ENCODE data around the gene RAB36. TPM values are rescaled to one million over a fixed set of nuclear protein-coding genes. Genes with fewer than 3 reads are reported as not detected.

The RAB36 gene
- polyA plus RNA-seq, 1 experiment, result 10.1 TPM

DNA sequence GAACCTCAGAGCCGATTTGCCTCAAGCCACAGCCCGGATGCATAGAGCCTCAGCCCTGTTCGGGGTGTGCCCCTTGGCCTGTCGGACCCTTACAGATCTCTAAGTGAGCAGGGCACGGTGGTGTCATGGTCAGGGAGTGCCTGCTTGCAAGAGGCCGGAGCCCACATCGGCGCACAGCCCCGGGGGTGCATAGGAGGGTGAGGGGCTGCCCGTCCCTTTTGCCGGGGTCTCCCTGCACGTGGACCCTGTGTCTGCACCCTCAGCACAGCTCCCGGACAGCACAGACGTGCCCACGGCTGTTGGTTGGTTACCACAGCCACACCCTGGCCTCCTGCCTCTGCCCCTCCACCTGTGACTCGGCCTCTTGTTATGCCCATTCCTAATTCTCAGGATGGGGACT, 6.5 kb downstream of the RAB36 start:
- peaks cover 6% of the 10 kb centered on the region for H3K36me3 ChIP-seq (ENCODE audit: control insufficient read depth, insufficient read depth, low read length)
- DNase-seq (ENCODE audit: low read depth), result no peak
- ChIA-PET POLR2A (no interaction called here), CTCF (no interaction called here)
- TF ChIP-seq, protein P1, sequence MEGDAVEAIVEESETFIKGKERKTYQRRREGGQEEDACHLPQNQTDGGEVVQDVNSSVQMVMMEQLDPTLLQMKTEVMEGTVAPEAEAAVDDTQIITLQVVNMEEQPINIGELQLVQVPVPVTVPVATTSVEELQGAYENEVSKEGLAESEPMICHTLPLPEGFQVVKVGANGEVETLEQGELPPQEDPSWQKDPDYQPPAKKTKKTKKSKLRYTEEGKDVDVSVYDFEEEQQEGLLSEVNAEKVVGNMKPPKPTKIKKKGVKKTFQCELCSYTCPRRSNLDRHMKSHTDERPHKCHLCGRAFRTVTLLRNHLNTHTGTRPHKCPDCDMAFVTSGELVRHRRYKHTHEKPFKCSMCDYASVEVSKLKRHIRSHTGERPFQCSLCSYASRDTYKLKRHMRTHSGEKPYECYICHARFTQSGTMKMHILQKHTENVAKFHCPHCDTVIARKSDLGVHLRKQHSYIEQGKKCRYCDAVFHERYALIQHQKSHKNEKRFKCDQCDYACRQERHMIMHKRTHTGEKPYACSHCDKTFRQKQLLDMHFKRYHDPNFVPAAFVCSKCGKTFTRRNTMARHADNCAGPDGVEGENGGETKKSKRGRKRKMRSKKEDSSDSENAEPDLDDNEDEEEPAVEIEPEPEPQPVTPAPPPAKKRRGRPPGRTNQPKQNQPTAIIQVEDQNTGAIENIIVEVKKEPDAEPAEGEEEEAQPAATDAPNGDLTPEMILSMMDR (IDR thresholded peaks at IDR 0.05; ENCODE audit: insufficient read depth, low read depth, low read length), result no peak
- no peaks in the 10 kb centered on the region for H3K27me3 ChIP-seq (ENCODE audit: control insufficient read depth, insufficient read depth, low read length)
- H3K4me3 ChIP-seq (ENCODE audit: low read depth, low read length), result no peak overlapping the region

DNA sequence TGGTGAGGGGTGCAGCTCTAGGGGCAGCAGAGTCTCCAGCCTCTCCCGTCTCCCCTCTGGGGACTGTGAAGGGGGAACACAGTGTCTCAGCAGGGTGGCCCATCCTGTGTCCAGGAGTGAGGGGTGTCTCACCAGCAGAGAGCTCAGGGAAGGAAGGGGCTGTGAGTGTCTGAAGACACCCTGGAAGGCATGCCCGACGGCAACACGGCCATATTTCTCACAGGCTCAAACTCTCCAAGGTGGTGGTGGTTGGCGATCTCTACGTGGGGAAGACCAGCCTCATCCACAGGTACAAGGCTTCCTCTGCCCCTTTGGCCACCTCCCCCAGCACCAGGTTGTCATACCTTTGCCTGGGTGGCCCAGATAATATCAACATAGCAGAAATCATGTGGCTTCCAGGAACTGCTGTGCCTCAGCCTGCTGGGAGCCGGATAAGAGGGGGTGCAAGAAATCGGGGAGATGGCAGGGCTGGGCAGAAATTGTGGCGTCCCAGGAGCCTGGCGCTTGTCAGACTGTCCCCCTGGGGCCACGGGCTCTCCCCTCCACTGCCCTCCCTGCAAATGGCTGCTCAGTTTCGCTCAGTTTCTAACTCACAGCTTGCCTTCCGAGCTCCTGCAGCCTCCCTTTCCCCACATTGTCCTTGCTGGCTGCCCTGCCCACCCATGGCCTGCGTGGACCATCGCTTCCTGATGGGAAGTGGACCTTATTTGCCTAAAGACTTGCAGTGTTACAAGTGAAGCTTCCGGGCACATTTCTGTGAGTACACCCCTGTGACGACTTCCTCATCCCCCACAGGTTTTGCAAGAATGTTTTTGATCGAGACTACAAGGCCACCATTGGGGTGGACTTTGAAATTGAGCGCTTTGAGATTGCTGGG, 7.2 kb downstream of the RAB36 start:
- CTCF ChIA-PET, result interaction anchor here (1.5 to 1.8 kb wide), 2 partner anchors 11 to 130 kb away, joined by 3 to 4 read pairs; no protein-coding TSS in a partner anchor
- POLR2A ChIA-PET, result no interaction called here
- H3K27me3 ChIP-seq (ENCODE audit: control insufficient read depth, insufficient read depth, low read length), result no peaks in the 10 kb centered on the region
- TF ChIP-seq, protein P1 (IDR thresholded peaks at IDR 0.05; ENCODE audit: insufficient read depth, low read depth, low read length), result no peak
- no peak for DNase-seq (ENCODE audit: low read depth)
- H3K4me3 ChIP-seq (ENCODE audit: low read depth, low read length), result no peak overlapping the region
- peaks cover 6% of the 10 kb centered on the region for H3K36me3 ChIP-seq (ENCODE audit: control insufficient read depth, insufficient read depth, low read length)

DNA sequence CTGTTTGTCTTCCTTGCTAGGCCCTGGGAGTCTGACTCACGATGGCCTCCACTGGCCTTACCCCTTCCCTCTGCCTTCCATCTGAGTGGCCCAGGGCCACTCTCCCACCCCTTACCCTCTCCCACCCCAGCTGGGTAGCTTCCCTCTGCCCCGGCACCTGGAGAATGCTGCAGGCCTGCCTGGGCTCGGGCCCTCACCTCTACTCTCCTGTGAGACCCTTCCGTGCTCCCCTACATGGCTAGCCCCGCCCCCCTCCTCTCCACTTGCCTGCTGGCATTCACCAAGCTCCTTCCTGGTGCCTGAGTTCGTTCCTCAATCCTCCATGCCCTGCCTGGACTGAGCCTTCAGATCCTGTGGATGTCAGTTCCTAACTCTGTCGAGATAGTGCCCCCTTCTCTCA, 8.7 kb downstream of the RAB36 start:
- ChIA-PET CTCF (interaction anchor here (1.8 kb wide), 1 partner anchor 128 kb away, joined by 4 read pairs; no protein-coding TSS in a partner anchor), POLR2A (no interaction called here)
- H3K36me3 ChIP-seq (ENCODE audit: control insufficient read depth, insufficient read depth, low read length), result peaks cover 5% of the 10 kb centered on the region
- no peaks in the 10 kb centered on the region for H3K27me3 ChIP-seq (ENCODE audit: control insufficient read depth, insufficient read depth, low read length)
- TF ChIP-seq, protein P1 (IDR thresholded peaks at IDR 0.05; ENCODE audit: insufficient read depth, low read depth, low read length), result no peak
- DNase-seq (ENCODE audit: low read depth), result no peak
- H3K4me3 ChIP-seq (ENCODE audit: low read depth, low read length), result no peak overlapping the region

DNA sequence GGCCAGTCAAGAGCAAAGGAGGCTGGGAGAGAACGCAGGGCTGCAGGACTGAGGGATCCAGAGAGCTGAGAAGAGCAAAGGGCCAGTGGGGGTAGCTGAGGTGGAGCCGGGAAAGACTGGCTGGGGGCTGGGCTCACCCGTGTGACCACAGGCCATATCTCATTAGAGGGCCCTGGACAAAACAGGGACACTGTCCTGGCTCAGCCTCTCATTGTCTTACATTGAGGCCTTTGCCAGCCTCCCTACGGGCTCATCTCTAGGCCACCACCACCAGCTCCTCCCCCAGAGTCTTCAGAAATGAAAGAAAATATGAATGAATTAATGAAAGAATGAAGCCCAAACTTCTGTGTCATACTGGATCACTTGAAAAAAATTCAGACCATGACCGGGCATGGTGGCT, 9.2 kb downstream of the RAB36 start:
- no peak for DNase-seq (ENCODE audit: low read depth)
- Histone ChIP-seq H3K4me3 (ENCODE audit: low read depth, low read length) (no peak overlapping the region), H3K27me3 (ENCODE audit: control insufficient read depth, insufficient read depth, low read length) (no peaks in the 10 kb centered on the region), H3K36me3 (ENCODE audit: control insufficient read depth, insufficient read depth, low read length) (peaks cover 5% of the 10 kb centered on the region)
- CTCF ChIA-PET, result no interaction called here
- POLR2A ChIA-PET, result no interaction called here
- TF ChIP-seq, protein P1 (IDR thresholded peaks at IDR 0.05; ENCODE audit: insufficient read depth, low read depth, low read length), result no peak

DNA sequence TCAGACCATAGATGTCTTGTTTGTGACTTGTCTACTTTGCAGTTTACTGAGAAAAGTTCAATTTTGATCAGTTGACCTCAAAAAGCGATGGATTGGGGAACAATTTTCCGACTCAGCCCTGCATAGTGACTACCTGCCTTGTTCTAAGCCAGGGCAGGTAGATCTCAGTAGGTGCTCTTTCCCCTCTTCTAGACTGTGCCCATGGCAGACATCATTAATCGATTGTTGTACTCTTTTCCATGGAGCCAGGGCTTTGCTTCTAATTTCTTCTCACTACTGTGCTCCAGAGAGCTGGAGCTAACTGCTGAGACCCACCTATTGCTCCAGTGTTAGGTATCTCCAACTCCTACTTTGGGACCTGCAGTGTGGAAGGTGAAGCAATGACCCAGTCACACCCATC, 9.9 kb downstream of the RAB36 start:
- H3K4me3 ChIP-seq (ENCODE audit: low read depth, low read length), result no peak overlapping the region
- peaks cover 1% of the 10 kb centered on the region for H3K36me3 ChIP-seq (ENCODE audit: control insufficient read depth, insufficient read depth, low read length)
- ChIA-PET POLR2A (no interaction called here), CTCF (no interaction called here)
- H3K27me3 ChIP-seq (ENCODE audit: control insufficient read depth, insufficient read depth, low read length), result no peaks in the 10 kb centered on the region
- TF ChIP-seq, protein P1 (IDR thresholded peaks at IDR 0.05; ENCODE audit: insufficient read depth, low read depth, low read length), result no peak
- DNase-seq (ENCODE audit: low read depth), result no peak
